ENCODE data around the gene LSM10.

LSM10 gene

GRCh38 chr1:36349839-36350238 lies 47.9 kb downstream of the LSM10 start:
- DNase-seq, result no peak

GRCh38 chr1:36349241-36349671 lies 48.5 kb downstream of the LSM10 start:
- no peak for DNase-seq

DNA sequence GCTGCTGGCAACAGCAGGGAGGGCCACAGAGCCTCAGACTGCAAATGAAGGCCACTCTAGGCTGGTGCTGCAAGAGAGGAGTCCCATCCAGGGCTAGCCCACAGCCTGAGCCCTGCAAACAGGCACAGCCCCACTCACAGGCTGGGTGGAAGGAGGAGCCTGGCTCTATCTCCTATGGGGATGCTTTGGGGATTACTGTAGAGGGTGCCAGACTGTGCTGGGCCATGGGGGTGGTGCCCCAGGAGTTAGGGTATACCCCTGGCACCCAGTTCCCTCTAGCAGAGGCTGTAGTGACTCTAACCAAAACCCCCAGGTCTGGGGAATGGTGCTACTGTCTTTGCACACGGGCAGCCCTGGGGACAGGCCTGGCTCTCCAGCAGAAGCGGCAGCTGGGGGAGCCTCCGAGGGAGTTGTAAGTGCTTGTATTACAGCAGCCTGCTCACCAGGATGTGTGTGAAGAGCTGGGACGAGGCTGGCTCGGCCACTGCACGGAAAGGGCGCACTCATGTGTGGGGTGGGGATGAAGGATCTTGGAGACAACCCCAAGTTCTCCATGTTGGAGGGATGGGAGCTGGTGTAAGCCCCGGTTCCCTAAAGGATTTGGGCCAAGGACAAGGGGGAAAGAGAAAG lies 50.9 kb downstream of the LSM10 start:
- no peak for DNase-seq

DNA sequence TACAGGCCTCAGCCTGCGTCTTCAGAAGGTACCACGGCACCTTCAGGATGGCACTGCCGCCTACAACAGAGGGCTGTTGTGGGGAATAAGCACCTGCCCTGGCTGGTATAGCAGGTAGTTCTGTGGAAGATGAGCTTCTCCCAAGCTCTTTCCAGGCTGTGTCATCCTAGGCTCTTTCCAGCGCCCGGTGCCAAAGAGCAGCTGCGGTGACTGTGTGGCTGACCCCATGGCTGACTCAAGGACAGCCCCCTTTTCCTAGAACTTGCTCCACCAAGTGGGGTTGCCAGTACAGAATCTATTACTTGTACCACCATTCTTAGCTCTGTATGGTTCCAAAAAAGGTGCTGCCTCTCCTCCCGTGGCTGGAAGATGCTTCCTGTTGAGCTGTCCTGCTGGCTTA lies 52.4 kb downstream of the LSM10 start:
- DNase-seq, result no peak

GRCh38 chr1:36344395-36344680 lies 53.4 kb downstream of the LSM10 start:
- DNase-seq, result no peak

DNA sequence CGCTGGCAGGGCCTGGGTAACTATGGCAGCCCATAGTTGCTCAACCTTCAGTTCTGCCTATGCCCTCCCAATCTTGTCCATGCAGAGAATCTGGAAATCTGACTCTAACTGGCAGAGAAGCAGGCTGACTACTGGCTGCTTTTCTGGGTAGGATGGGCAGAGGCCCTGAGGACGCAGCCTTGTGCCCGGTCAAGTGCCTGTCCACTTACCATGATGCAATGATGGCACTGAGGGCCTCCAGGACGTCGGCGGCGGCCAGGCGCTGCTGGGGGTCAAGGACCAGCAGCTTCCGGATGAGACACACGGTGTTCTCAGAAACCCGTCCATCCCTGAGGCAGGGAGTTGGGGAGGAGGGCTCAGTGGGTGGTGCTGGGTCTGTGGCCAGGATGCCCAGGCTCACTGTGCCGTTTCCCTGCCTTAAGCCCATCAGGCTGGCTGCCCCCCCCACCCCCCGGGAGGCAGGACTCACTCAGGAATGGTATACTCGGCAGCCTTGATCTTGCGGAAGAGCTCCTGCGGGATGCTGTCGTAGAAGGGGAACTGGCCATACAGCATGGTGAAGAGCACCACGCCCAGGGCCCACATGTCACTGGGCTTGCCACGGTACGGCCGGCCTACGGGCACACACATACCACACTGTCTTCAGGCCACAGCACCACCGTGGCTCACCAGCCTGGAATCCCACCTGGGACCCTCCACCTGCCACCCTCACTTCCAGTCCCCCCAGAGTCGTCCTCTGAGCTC lies 53.9 kb downstream of the LSM10 start:
- no peak for DNase-seq
